22Rv1 (cell line): ENCODE data around the gene ARFGAP1.

Experiments used
- ZFX ChIP-seq: fragments of 450-650 bp; IDR thresholded peaks from 2 replicates; pipeline ENCODE4 v1.6.1; 2017; ENCODE audit warnings: antibody characterized with exemption, borderline replicate concordance
- TF ChIP-seq, protein P1 (sequence below): fragments of 450-650 bp; IDR thresholded peaks from 2 replicates; pipeline ENCODE4 v1.5.1; 2017; ENCODE audit warnings: mild to moderate bottlenecking

- TF ChIP-seq, protein P1, sequence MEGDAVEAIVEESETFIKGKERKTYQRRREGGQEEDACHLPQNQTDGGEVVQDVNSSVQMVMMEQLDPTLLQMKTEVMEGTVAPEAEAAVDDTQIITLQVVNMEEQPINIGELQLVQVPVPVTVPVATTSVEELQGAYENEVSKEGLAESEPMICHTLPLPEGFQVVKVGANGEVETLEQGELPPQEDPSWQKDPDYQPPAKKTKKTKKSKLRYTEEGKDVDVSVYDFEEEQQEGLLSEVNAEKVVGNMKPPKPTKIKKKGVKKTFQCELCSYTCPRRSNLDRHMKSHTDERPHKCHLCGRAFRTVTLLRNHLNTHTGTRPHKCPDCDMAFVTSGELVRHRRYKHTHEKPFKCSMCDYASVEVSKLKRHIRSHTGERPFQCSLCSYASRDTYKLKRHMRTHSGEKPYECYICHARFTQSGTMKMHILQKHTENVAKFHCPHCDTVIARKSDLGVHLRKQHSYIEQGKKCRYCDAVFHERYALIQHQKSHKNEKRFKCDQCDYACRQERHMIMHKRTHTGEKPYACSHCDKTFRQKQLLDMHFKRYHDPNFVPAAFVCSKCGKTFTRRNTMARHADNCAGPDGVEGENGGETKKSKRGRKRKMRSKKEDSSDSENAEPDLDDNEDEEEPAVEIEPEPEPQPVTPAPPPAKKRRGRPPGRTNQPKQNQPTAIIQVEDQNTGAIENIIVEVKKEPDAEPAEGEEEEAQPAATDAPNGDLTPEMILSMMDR: no peak
- TF ChIP-seq ZFX: no peak
Observed at GRCh38 chr20:63331741-63332400, 59.3 kb downstream of the ARFGAP1 start.
